Stomach (tissue), 9 donors: ENCODE results near the gene AMDHD2. TPM values are rescaled to one million over a fixed set of nuclear protein-coding genes. Genes with fewer than 3 reads are reported as not detected.
A peak's percentile ranks its signal among the peaks of the same experiment; 100 is the strongest.

ENCODE experiments used
- DNase-seq, 2 donors: peaks; one replicate each; pipeline versions ENCODE4 v3.0.0 to v3.0.0-alpha.2; 2013 to 2019
- H3K27ac ChIP-seq, 5 donors: fragments of 200-600 bp in 4 of 5; sonication (generic) in 4 of 5; one replicate each; pipeline ENCODE4 v1.5.1; 2013 to 2019; ENCODE audit warnings: mild to moderate bottlenecking in 1 of 5, moderate library complexity in 1 of 5
- H3K27me3 ChIP-seq, 3 donors: fragments of 200-600 bp; sonication (generic); one replicate each; pipeline ENCODE4 v1.5.1; 2017 to 2019; ENCODE audit warnings: mixed run types in 1 of 3
- H3K36me3 ChIP-seq, 4 donors: fragments of 200-600 bp; sonication (generic); 1 replicate in 3 of 4; 2 replicates in 1 of 4; pipeline ENCODE4 v1.5.1; 2016 to 2019
- H3K4me1 ChIP-seq, 4 donors: fragments of 200-600 bp; sonication (generic); one replicate each; pipeline ENCODE4 v1.5.1; 2016 to 2019
- H3K4me3 ChIP-seq, 4 donors: fragments of 200-600 bp; sonication (generic) in 3 of 4; one replicate each; pipeline ENCODE4 v1.5.1; 2016 to 2019; ENCODE audit warnings: mild to moderate bottlenecking in 1 of 4
- H3K9me3 ChIP-seq, 4 donors: fragments of 200-600 bp; sonication (generic); one replicate each; pipeline ENCODE4 v1.5.1; 2016 to 2019
- CTCF ChIP-seq, 7 experiments: fragments of 450-650 bp in 4 of 7; fragments of 200-600 bp in 3 of 7; sonication (generic) in 3 of 7; IDR thresholded peaks; one replicate each; pipeline ENCODE4 v1.5.1; 2016 to 2019; ENCODE audit warnings: antibody characterized with exemption in 7 of 7, control low read depth in 2 of 7, mild to moderate bottlenecking in 1 of 7
- EP300 ChIP-seq: sonication (generic); formaldehyde crosslinking; IDR thresholded peaks from one replicate; pipeline ENCODE4 v1.6.1; 2017; ENCODE audit warnings: antibody characterized with exemption
- POLR2A ChIP-seq, 4 donors: fragments of 450-650 bp; IDR thresholded peaks; one replicate each; pipeline ENCODE4 v1.6.1; 2016; ENCODE audit warnings: antibody characterized with exemption in 4 of 4, control low read depth in 2 of 4, mild to moderate bottlenecking in 1 of 4, moderate library complexity in 1 of 4
- POLR2AphosphoS5 ChIP-seq, 3 donors: sonication (generic); formaldehyde crosslinking; IDR thresholded peaks; one replicate each; pipeline ENCODE4 v1.6.1; 2016; ENCODE audit warnings: antibody characterized with exemption in 3 of 3
- WGBS, 5 donors: extraction: QIAGEN DNeasy Blood & Tissue Kit in 3 of 5; methylation state at CpG; one replicate each; pipeline versions ENCODE4 v1.1.5 to v1.1.7; 2013 to 2018; 5-methylcytosine and 5-hydroxymethylcytosine counted together
- intact Hi-C: fragments of 100-400 bp; cut with DNase I; formaldehyde crosslinking; loops from one replicate; pipeline ENCODE4 v1.15.1; 2023; ENCODE audit warnings: low total_unique reads
- polyA plus RNA-seq, 3 donors: library from polyadenylated mRNA; stranded (reverse); fragments of 200-250 nt; gene quantifications; one replicate each; pipeline ENCODE4 v1.2.3, GENCODE V29; 2013
- total RNA-seq, 5 donors: library from RNA; depleted of rRNA; stranded (reverse); fragments of >200 nt; gene quantifications; one replicate each; pipeline versions ENCODE4 v1.1.0 to v1.2.3, GENCODE V29; 2014 to 2016
- donor health status: healthy with polysubstance abuse.
- donor health status: Bipolar disorder and iron deficiency.
- donor health status: healthy.

AMDHD2 gene
- total and polyA plus RNA-seq, 8 donors, result 13.4 to 76.8 (median 22.9) TPM

GRCh38 chr16:2528161-2529060 is 8.2 kb downstream of the AMDHD2 start:
- Histone ChIP-seq H3K36me3 (peaks cover 27 to 74% (median 64%) of the 10 kb centered on the region in 4 donors), H3K27ac (no peak overlapping the region), H3K27me3 (no peaks in the 10 kb centered on the region), H3K4me3 (no peak overlapping the region), H3K9me3 (no peaks in the 10 kb centered on the region), H3K4me1 (peaks cover 14 to 52% (median 23%) of the 10 kb centered on the region in 4 donors)
- TF ChIP-seq POLR2AphosphoS5 (IDR thresholded peaks at IDR 0.05) (no peak), CTCF (IDR thresholded peaks at IDR 0.05) (no peak), POLR2A (IDR thresholded peaks at IDR 0.05) (no peak), EP300 (no peak)
- WGBS, 5 donors, result 91 to 95% (median 95%) methylated on average over 26 to 36 of the region's 36 CpGs
- no peak for DNase-seq
- intact Hi-C loops, result no loop called here

- H3K4me1 ChIP-seq, result peaks cover 14 to 44% (median 19%) of the 10 kb centered on the region in 4 donors
- H3K4me3 ChIP-seq, result no peak overlapping the region
- no peaks in the 10 kb centered on the region for H3K9me3 ChIP-seq
- no peak overlapping the region for H3K27ac ChIP-seq
- H3K36me3 ChIP-seq, result peaks cover 21 to 65% (median 55%) of the 10 kb centered on the region in 4 donors
- 83 to 94% (median 89%) methylated on average over 2 to 32 of the region's 32 CpGs for WGBS, 5 donors
- no peak for DNase-seq
- no peak for TF ChIP-seq CTCF (IDR thresholded peaks at IDR 0.05)
- no peak for TF ChIP-seq EP300
- no peak for TF ChIP-seq POLR2A (IDR thresholded peaks at IDR 0.05)
- no peak for TF ChIP-seq POLR2AphosphoS5 (IDR thresholded peaks at IDR 0.05)
- H3K27me3 ChIP-seq, result no peaks in the 10 kb centered on the region
- intact Hi-C loops, result no loop called here
Measured at GRCh38 chr16:2529061-2529931, 9.1 kb downstream of the AMDHD2 start.

GRCh38 chr16:2529961-2530628 is 9.9 kb downstream of the AMDHD2 start:
- no peaks in the 10 kb centered on the region for H3K27me3 ChIP-seq
- TF ChIP-seq POLR2A (IDR thresholded peaks at IDR 0.05) (no peak), EP300 (no peak), POLR2AphosphoS5 (IDR thresholded peaks at IDR 0.05) (no peak), CTCF (IDR thresholded peaks at IDR 0.05) (no peak)
- peak overlapping the region in 1 of 5 donors; percentile 99 for H3K27ac ChIP-seq
- no peak overlapping the region for H3K4me3 ChIP-seq
- intact Hi-C loops, result loop anchor here (10.0 kb wide), 1 partner anchor 65 kb away; no protein-coding TSS in a partner anchor
- no peaks in the 10 kb centered on the region for H3K9me3 ChIP-seq
- H3K4me1 ChIP-seq, result peaks cover 14 to 37% (median 16%) of the 10 kb centered on the region in 4 donors
- peaks cover 21 to 57% (median 48%) of the 10 kb centered on the region in 4 donors for H3K36me3 ChIP-seq
- WGBS, 5 donors, result 83 to 93% (median 89%) methylated on average over 15 of the region's 15 CpGs
- DNase-seq, result peak in 1 of 2 donors; percentile 14
